Kidney epithelial cell (primary cell): ENCODE data around the gene NCOR2. TPM values are rescaled to one million over a fixed set of nuclear protein-coding genes. Genes with fewer than 3 reads are reported as not detected.

Source experiments
- DNase-seq: peaks from one replicate; pipeline ENCODE4 v3.0.0-alpha.2; 2010; ENCODE audit warnings: low read depth
- H3K27me3 ChIP-seq: 2 replicates; pipeline ENCODE4 v1.6.0; 2011; ENCODE audit warnings: low read length; ENCODE audit not compliant: control insufficient read depth, insufficient read depth
- H3K36me3 ChIP-seq: 2 replicates; pipeline ENCODE4 v1.5.1; 2011; ENCODE audit warnings: low read length; ENCODE audit not compliant: control insufficient read depth, insufficient read depth
- H3K4me3 ChIP-seq: 2 replicates; pipeline ENCODE4 v1.5.1; 2011; ENCODE audit warnings: low read depth, mild to moderate bottlenecking, control low read depth, low read length
- total RNA-seq: library from RNA; depleted of rRNA; stranded (reverse); fragments of >200 nt; gene quantifications from 2 replicates; pipeline ENCODE4 v1.2.3, GENCODE V29; 2015
- TF ChIP-seq, protein P1 (sequence below): IDR thresholded peaks from 2 replicates; pipeline ENCODE4 v1.5.1; 2011; ENCODE audit warnings: mild to moderate bottlenecking, moderate library complexity, low read length, control low read depth, inconsistent platforms; ENCODE audit not compliant: insufficient read depth, poor library complexity, severe bottlenecking

NCOR2 gene
- total RNA-seq, 1 donor from 2014 or later: 113 TPM

DNA sequence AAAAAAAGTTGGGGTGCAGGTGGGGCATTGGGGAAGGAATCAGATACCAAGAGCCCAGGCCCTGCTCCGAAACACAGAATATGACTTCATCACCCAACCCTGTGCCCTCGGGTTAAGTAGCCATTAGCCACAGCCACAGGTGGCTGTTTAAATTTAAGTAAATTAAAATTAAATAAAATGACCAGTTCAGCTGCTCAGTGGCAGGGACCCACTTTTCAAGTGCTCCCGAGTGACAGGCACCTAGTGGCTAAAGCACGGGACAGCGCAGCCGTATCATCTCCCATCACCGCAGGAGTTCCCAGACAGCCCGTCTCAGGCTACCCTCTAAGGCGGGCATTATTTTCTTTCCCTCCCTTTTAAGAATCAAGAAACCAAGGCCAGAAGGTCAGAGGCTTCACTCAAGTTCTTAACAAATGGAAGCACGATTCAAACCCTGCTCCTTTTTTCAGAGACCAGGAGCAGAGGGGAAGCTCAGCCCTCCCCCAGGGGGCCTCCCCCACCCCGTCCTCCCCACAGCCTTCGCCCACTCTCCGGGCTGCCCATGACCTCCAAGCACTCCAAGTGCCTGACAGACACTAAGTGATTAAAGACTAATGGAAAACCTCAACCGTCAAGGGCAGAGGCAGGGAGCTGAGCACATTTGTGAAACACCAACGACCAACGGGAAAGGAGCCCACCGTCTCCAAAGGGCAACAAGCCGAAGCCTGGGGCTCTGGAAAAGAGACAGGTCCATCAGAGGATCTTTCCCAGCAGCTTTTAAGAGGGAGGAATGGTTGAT, 5.2 kb downstream of the NCOR2 start:
- no peak for DNase-seq
- Histone ChIP-seq H3K27me3 (no peaks in the 10 kb centered on the region), H3K36me3 (no peaks in the 10 kb centered on the region), H3K4me3 (no peak overlapping the region)
- TF ChIP-seq, protein P1, sequence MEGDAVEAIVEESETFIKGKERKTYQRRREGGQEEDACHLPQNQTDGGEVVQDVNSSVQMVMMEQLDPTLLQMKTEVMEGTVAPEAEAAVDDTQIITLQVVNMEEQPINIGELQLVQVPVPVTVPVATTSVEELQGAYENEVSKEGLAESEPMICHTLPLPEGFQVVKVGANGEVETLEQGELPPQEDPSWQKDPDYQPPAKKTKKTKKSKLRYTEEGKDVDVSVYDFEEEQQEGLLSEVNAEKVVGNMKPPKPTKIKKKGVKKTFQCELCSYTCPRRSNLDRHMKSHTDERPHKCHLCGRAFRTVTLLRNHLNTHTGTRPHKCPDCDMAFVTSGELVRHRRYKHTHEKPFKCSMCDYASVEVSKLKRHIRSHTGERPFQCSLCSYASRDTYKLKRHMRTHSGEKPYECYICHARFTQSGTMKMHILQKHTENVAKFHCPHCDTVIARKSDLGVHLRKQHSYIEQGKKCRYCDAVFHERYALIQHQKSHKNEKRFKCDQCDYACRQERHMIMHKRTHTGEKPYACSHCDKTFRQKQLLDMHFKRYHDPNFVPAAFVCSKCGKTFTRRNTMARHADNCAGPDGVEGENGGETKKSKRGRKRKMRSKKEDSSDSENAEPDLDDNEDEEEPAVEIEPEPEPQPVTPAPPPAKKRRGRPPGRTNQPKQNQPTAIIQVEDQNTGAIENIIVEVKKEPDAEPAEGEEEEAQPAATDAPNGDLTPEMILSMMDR: no peak

DNA sequence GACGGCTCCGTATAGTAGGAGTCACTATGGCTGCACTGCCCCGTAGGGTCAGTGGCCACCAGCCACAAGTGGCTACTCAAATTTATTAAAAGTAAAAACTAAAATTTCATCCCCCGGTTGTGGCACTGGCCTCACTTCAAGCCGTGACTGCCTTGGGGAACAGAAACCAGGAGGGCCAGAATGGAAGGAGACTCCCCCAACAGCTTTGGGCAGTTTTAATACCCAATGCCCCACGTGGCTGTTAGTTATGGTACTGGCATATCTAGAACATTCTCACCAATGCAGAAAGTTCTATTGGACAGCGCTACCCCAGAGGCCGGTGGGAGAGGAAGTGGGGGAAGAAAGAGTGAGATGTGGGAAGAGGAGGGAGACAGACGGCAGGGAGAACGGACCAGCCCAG, 6.2 kb downstream of the NCOR2 start:
- TF ChIP-seq, protein P1: no peak
- Histone ChIP-seq H3K36me3 (no peaks in the 10 kb centered on the region), H3K4me3 (no peak overlapping the region), H3K27me3 (no peaks in the 10 kb centered on the region)
- DNase-seq: no peak

DNA sequence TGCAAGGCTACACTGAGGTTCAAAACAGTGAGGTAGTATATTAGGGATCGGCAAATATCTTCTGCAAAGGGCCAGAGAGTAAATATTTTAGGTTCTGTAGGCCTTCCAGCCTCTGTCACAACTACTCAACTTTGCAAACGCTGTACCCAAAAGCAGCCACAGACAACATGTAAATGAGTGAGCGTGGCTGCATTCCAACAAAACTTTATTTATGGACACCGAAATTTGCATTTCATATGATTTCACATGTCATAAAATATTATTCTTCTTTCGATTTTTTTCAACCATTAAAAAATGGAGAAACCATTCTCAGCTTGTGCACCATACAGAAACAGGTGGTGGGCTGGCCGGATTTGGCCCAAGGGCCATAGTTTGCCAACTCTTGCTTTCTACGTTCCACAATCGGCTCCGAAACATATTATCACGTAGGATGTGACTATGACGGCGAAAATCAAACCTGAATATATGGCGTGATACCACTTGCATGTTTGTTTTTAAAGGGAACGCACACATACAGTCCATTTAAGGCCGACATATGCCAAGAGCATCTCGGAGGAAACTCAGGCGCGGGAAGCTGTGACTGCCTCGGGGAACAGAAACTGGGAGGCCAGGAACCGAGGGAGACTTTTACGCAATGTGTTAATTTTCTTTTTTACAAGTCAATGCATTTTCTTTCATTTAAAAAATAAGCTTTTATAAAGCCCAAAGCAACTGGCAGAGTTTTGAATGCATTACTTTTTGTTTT, 7.1 kb downstream of the NCOR2 start:
- H3K4me3 ChIP-seq: no peak overlapping the region
- DNase-seq: no peak
- H3K27me3 ChIP-seq: no peaks in the 10 kb centered on the region
- H3K36me3 ChIP-seq: no peaks in the 10 kb centered on the region
- TF ChIP-seq, protein P1: no peak

DNA sequence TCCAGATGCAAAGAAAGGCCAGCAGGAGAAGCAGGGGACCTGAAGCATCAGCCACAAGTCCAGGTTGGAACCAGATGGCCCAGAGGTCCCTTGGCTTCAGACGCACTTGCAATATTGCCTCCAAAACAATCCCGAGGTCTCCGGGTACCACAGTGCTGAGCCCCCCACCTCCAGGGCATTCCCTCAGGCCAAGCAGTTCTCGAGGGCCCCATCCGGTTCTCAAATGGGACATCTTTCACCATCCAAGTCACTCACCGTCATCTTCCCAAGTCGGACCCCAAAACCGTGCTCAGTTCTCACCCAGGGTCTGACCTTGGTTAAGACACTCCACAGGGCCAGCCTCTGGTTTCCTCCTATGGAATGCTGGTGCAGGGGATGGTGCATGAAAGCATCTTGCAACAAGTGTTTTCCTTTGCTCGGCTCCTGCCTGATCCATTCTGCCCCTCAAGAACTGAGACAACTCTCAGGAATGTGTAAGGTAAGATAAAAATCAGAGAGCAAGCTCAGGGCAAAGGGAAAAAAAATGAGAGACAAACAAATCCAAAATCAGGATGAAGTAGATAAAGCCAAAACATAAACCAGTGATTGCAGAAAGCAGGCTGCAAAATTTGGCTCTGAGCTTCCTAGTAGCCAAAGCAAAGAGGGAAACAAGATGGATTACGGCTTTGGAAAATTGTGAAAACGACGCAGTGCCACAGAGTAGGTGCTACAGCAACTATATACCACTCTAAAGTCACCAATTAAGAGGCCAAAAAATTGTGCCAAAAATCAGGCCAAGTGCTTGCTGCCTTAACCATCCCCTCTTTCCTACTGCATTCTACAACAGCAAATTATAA, 8.0 kb downstream of the NCOR2 start:
- TF ChIP-seq, protein P1: no peak
- Histone ChIP-seq H3K4me3 (no peak overlapping the region), H3K36me3 (no peaks in the 10 kb centered on the region), H3K27me3 (no peaks in the 10 kb centered on the region)
- no peak for DNase-seq

DNA sequence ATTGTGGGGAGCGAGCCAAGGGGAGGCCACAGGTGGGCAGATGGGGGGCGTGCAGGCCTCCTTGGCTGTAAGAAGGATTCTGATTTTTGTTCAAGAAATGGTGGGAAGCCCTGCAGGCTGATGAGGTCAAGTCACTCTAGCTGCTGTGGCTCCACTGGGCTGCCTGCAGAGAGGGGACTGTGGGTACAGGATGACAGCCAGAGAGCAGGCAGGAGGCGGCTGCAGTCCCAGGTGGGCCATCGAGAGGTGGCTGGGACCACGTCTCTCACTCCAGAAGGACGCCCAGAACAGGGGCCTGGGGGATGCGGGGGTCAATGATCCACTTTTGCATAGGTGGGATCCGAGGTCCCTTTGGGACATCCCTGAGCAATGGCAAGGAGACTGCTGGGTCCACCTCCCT, 9.1 kb downstream of the NCOR2 start:
- TF ChIP-seq, protein P1: no peak
- DNase-seq: no peak
- no peak overlapping the region for H3K4me3 ChIP-seq
- no peaks in the 10 kb centered on the region for H3K36me3 ChIP-seq
- no peaks in the 10 kb centered on the region for H3K27me3 ChIP-seq
